Measurements from ENCODE around the gene PDS5B. TPM values are rescaled to one million over a fixed set of nuclear protein-coding genes. Genes with fewer than 3 reads are reported as not detected.
"Not testable (repeated sequence)": the region's sequence is repeated elsewhere in the genome, so short reads cannot be mapped to it uniquely, and the experiment has no call there.

The PDS5B gene
- total and polyA plus RNA-seq, 9 donors: 30.4 to 52.7 (median 41.4) TPM

- Histone ChIP-seq H3K4me1 (ENCODE audit: control insufficient read depth, insufficient read depth, low read length) (no peaks in the 10 kb centered on the region), H3K9me3 (replicated peaks; ENCODE audit: control insufficient read depth, low read depth, low read length) (peaks cover 7% of the 10 kb centered on the region), H3K27ac (ENCODE audit: low read length) (no peak overlapping the region), H3K27me3 (ENCODE audit: control insufficient read depth, insufficient read depth, low read length) (no peaks in the 10 kb centered on the region), H3K4me3 (ENCODE audit: low read length) (no peak overlapping the region), H3K36me3 (ENCODE audit: control insufficient read depth, insufficient read depth, low read length) (no peaks in the 10 kb centered on the region)
- 60% methylated on average over 1 of the region's 3 CpGs for WGBS (ENCODE audit: insufficient coverage)
- no peak for DNase-seq
Observed at GRCh38 chr13:32802159-32802558, 215.9 kb downstream of the PDS5B start.

DNA sequence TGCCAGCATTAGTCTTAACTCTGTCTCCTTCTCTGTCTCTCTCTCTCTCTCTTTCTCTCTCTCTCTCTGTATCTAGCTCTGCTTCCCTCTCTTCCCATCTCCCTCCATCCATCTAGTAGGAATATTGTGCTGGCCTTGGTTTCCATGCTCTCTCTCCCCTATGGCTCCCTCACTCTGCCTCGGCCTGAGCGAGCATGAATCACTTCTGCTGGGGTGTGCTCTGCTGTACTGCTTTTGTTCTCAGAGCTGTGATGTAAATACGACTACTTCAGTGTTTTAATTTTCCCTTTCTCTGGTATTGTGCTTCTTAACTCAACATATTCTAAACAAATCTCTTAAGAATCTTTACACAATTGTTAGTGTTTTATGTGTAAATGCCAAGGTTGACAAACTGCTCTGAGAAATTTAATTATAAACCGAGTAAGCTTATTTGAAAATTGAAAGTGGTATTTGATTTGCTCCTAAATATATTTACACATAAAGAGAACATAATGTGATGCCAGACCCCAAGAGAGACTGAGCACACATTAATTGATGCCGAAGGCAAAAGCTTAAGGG, 218.5 kb downstream of the PDS5B start:
- no peak overlapping the region for H3K4me3 ChIP-seq (ENCODE audit: low read length)
- H3K27me3 ChIP-seq (ENCODE audit: control insufficient read depth, insufficient read depth, low read length): no peaks in the 10 kb centered on the region
- DNase-seq: no peak
- no peaks in the 10 kb centered on the region for H3K36me3 ChIP-seq (ENCODE audit: control insufficient read depth, insufficient read depth, low read length)
- H3K27ac ChIP-seq (ENCODE audit: low read length): no peak overlapping the region
- peaks cover 9% of the 10 kb centered on the region for H3K9me3 ChIP-seq (replicated peaks; ENCODE audit: control insufficient read depth, low read depth, low read length)
- WGBS (ENCODE audit: insufficient coverage): no CpG with 5 or more reads among the region's 5 CpGs
- no peaks in the 10 kb centered on the region for H3K4me1 ChIP-seq (ENCODE audit: control insufficient read depth, insufficient read depth, low read length)

GRCh38 chr13:32811297-32811800, 225.1 kb downstream of the PDS5B start:
- peak; percentile 43 for DNase-seq
- 18% methylated on average over 7 of the region's 7 CpGs for WGBS (ENCODE audit: insufficient coverage)

DNA sequence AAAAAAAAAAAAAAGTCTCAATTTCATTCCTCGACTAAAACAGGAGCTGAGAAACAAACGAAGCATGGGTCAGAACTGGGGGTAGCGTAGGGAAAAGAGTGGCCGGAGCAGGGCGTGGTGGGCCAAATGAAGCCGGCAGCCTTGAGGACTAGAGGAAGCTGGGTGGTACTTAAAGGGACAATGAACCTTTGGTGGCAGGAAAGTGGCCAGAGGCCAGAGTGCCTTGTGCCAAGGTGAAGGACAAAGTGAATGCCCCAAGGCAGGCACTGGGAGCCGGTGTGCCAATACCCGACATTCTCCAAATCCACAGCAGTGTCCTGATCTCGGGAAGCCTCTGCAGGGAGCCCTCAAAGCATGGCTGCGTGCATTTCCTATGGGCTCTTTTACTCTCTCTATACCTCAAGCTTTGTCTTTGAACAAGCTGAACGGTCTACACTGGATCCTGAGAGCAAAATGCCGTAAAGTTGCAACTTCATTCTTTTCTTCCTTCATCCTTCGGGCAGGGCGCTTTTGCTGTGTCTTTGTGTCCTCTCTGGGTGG, 235.0 kb downstream of the PDS5B start:
- no peak for DNase-seq
- 91% methylated on average over 10 of the region's 14 CpGs for WGBS (ENCODE audit: insufficient coverage)
- Histone ChIP-seq H3K4me3 (ENCODE audit: low read length) (no peak overlapping the region), H3K4me1 (ENCODE audit: control insufficient read depth, insufficient read depth, low read length) (no peaks in the 10 kb centered on the region), H3K9me3 (replicated peaks; ENCODE audit: control insufficient read depth, low read depth, low read length) (no peaks in the 10 kb centered on the region), H3K27me3 (ENCODE audit: control insufficient read depth, insufficient read depth, low read length) (no peaks in the 10 kb centered on the region), H3K36me3 (ENCODE audit: control insufficient read depth, insufficient read depth, low read length) (no peaks in the 10 kb centered on the region), H3K27ac (ENCODE audit: low read length) (no peak overlapping the region)

More at GRCh38 chr13:32811297-32811800, 225.1 kb downstream of the PDS5B start:
- Histone ChIP-seq H3K27me3 (ENCODE audit: control insufficient read depth, insufficient read depth, low read length) (no peaks in the 10 kb centered on the region), H3K36me3 (ENCODE audit: control insufficient read depth, insufficient read depth, low read length) (no peaks in the 10 kb centered on the region), H3K4me1 (ENCODE audit: control insufficient read depth, insufficient read depth, low read length) (peaks cover 7% of the 10 kb centered on the region), H3K27ac (ENCODE audit: low read length) (no peak overlapping the region), H3K9me3 (replicated peaks; ENCODE audit: control insufficient read depth, low read depth, low read length) (peaks cover 13% of the 10 kb centered on the region), H3K4me3 (ENCODE audit: low read length) (no peak overlapping the region)

GRCh38 chr13:32822771-32823170, 236.5 kb downstream of the PDS5B start:
- 74% methylated on average over 2 of the region's 4 CpGs for WGBS (ENCODE audit: insufficient coverage)
- H3K9me3 ChIP-seq (replicated peaks; ENCODE audit: control insufficient read depth, low read depth, low read length): no peaks in the 10 kb centered on the region
- H3K4me3 ChIP-seq (ENCODE audit: low read length): no peak overlapping the region
- no peaks in the 10 kb centered on the region for H3K4me1 ChIP-seq (ENCODE audit: control insufficient read depth, insufficient read depth, low read length)
- DNase-seq: no peak
- H3K27ac ChIP-seq (ENCODE audit: low read length): no peak overlapping the region
- no peaks in the 10 kb centered on the region for H3K36me3 ChIP-seq (ENCODE audit: control insufficient read depth, insufficient read depth, low read length)
- H3K27me3 ChIP-seq (ENCODE audit: control insufficient read depth, insufficient read depth, low read length): no peaks in the 10 kb centered on the region

DNA sequence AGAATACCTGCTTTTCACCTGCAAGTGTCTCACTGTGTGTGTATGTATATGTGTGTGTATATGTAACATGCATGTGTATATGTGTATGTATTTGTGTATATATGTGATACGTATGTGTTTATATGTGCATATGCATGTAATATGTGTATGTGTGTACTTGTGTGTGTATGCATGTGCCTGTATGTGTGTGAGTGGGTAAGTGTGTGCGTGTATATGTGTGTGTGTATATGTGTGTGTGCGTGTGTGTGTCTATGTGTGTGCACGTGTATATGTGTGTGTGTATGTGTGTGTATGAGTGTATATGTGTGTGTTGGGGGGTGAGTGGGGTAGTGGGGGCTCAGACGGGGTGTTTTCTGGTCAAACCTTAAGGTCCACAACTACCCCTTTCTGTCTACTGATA, 237.3 kb downstream of the PDS5B start:
- Histone ChIP-seq H3K27me3 (ENCODE audit: control insufficient read depth, insufficient read depth, low read length) (no peaks in the 10 kb centered on the region), H3K9me3 (replicated peaks; ENCODE audit: control insufficient read depth, low read depth, low read length) (no peaks in the 10 kb centered on the region), H3K4me3 (ENCODE audit: low read length) (no peak overlapping the region), H3K4me1 (ENCODE audit: control insufficient read depth, insufficient read depth, low read length) (no peaks in the 10 kb centered on the region), H3K27ac (ENCODE audit: low read length) (no peak overlapping the region), H3K36me3 (ENCODE audit: control insufficient read depth, insufficient read depth, low read length) (no peaks in the 10 kb centered on the region)
- 93% methylated on average over 3 of the region's 5 CpGs for WGBS (ENCODE audit: insufficient coverage)
- DNase-seq: no peak

- H3K4me1 ChIP-seq (ENCODE audit: control insufficient read depth, insufficient read depth, low read length): no peaks in the 10 kb centered on the region
- WGBS (ENCODE audit: insufficient coverage): 81% methylated on average over 7 of the region's 15 CpGs
- no peaks in the 10 kb centered on the region for H3K9me3 ChIP-seq (replicated peaks; ENCODE audit: control insufficient read depth, low read depth, low read length)
- H3K4me3 ChIP-seq (ENCODE audit: low read length): no peak overlapping the region
- no peaks in the 10 kb centered on the region for H3K27me3 ChIP-seq (ENCODE audit: control insufficient read depth, insufficient read depth, low read length)
- DNase-seq: no peak
- no peak overlapping the region for H3K27ac ChIP-seq (ENCODE audit: low read length)
- H3K36me3 ChIP-seq (ENCODE audit: control insufficient read depth, insufficient read depth, low read length): no peaks in the 10 kb centered on the region
Observed at GRCh38 chr13:32824061-32824460, 237.8 kb downstream of the PDS5B start.

DNA sequence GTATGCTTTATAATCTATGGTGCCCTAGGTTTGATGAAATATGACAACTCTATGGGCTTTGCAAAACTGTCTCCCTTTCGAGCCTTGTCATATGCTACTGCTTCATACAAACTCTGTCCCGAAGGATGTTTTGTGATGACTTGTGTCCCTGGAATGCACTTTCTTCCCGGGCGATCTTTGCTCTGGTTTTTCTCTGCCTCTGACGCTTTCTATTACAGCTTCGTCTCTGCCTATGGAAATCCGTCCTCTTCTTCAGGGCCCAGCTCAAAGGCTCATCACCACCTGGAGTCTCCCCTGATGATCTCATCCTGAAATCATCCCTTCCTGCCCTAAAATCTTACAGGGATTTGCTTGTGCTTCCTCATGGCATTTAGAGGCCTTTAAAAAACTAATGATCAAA, 238.4 kb downstream of the PDS5B start:
- Histone ChIP-seq H3K36me3 (ENCODE audit: control insufficient read depth, insufficient read depth, low read length) (no peaks in the 10 kb centered on the region), H3K4me1 (ENCODE audit: control insufficient read depth, insufficient read depth, low read length) (peaks cover 1% of the 10 kb centered on the region), H3K9me3 (replicated peaks; ENCODE audit: control insufficient read depth, low read depth, low read length) (no peaks in the 10 kb centered on the region), H3K27me3 (ENCODE audit: control insufficient read depth, insufficient read depth, low read length) (no peaks in the 10 kb centered on the region), H3K4me3 (ENCODE audit: low read length) (no peak overlapping the region), H3K27ac (ENCODE audit: low read length) (no peak overlapping the region)
- WGBS (ENCODE audit: insufficient coverage): 32% methylated on average over 6 of the region's 7 CpGs
- peak; percentile 39 for DNase-seq

DNA sequence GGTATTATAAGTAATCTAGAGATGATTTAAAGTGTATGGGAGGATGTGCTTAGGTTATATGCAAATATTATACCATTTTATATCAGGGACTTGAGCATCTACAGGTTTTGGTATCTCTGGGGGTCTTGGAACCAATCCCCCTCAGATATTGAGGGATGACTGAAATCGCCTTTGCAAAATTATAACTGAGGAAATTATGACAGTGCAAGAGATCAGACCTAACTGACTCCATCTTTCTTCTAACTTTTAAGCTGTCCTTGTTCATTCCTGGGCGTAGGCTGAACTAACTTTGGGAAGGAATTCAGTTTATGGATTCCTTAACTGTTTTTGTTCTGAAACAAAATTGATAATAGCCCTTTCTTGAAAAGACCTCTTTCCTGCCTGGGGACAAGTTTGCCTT, 239.2 kb downstream of the PDS5B start:
- DNase-seq: no peak
- no peak overlapping the region for H3K27ac ChIP-seq (ENCODE audit: low read length)
- no peaks in the 10 kb centered on the region for H3K9me3 ChIP-seq (replicated peaks; ENCODE audit: control insufficient read depth, low read depth, low read length)
- H3K4me1 ChIP-seq (ENCODE audit: control insufficient read depth, insufficient read depth, low read length): peaks cover 3% of the 10 kb centered on the region
- no CpG with 5 or more reads among the region's 2 CpGs for WGBS (ENCODE audit: insufficient coverage)
- no peaks in the 10 kb centered on the region for H3K36me3 ChIP-seq (ENCODE audit: control insufficient read depth, insufficient read depth, low read length)
- H3K27me3 ChIP-seq (ENCODE audit: control insufficient read depth, insufficient read depth, low read length): no peaks in the 10 kb centered on the region
- no peak overlapping the region for H3K4me3 ChIP-seq (ENCODE audit: low read length)

DNA sequence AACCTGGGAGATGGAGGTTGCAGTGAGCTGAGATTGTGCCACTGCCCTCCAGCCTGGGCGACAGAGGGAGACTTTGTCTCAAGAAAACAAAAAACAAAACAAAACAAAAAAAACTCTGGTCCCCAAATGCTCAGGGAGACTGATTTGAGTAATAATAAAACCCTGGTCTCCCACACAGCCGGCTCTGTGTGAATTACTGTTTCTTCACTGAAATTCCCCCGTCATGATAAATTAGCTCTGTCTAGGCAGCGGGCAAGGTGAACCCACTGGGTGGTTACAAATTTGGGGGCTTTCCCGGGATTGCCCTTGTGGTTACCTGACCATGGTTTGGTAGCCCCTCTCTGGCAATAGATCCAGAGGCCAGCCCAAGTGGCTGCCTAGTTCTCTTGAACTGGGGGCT, 240.1 kb downstream of the PDS5B start:
- H3K36me3 ChIP-seq (ENCODE audit: control insufficient read depth, insufficient read depth, low read length); H3K4me1 ChIP-seq (ENCODE audit: control insufficient read depth, insufficient read depth, low read length); DNase-seq; H3K4me3 ChIP-seq (ENCODE audit: low read length); H3K9me3 ChIP-seq (replicated peaks; ENCODE audit: control insufficient read depth, low read depth, low read length); H3K27me3 ChIP-seq (ENCODE audit: control insufficient read depth, insufficient read depth, low read length); H3K27ac ChIP-seq (ENCODE audit: low read length): not testable (repeated sequence)
- WGBS (ENCODE audit: insufficient coverage): 76% methylated on average over 4 of the region's 5 CpGs
